Kasumi-1 (cell line): ENCODE data around the gene MCEMP1.

Experiments used
- DNase-seq, 2 experiments: peaks; one replicate each; lab custom pipeline; 2025; lab: John Stamatoyannopoulos, UW

The MCEMP1 gene

GRCh38 chr19:7676854-7677253 is at the start of gene MCEMP1:
MCEMP1 (plus strand) TSS chr19:7677090; CDS start chr19:7677121, 31 bp downstream.
- DNase-seq: peak in 1 of 2 experiments; percentile 51

GRCh38 chr19:7627166-7627565 is 49.7 kb upstream of the MCEMP1 start:
- DNase-seq: no peak

GRCh38 chr19:7628589-7629311 is 48.1 kb upstream of the MCEMP1 start:
- DNase-seq: no peak

GRCh38 chr19:7629347-7630054 is 47.4 kb upstream of the MCEMP1 start, which contains the start of the genes PET100 and XAB2:
PET100 (plus strand) TSS chr19:7629793; CDS start chr19:7629834, 41 bp downstream.
XAB2 (minus strand) TSS chr19:7629545; CDS start chr19:7629527, 18 bp downstream.
- peak; percentile 99 for DNase-seq

GRCh38 chr19:7631577-7631976 is 45.3 kb upstream of the MCEMP1 start:
- DNase-seq: no peak

GRCh38 chr19:7632340-7633203 is 44.3 kb upstream of the MCEMP1 start:
- DNase-seq: no peak

- DNase-seq: no peak
These were observed 43.2 kb upstream of the MCEMP1 start, which contains the start of gene PCP2 for GRCh38 chr19:7633698-7634097. PCP2 (minus strand) TSS chr19:7633719; CDS start chr19:7633457, 262 bp downstream.

GRCh38 chr19:7635670-7636069 is 41.2 kb upstream of the MCEMP1 start:
- DNase-seq: no peak

GRCh38 chr19:7636317-7636690 is 40.6 kb upstream of the MCEMP1 start:
- DNase-seq: no peak

GRCh38 chr19:7636691-7637373 is 40.1 kb upstream of the MCEMP1 start, which contains the start of gene STXBP2:
STXBP2 (plus strand) TSS chr19:7637110; CDS start chr19:7637150, 40 bp downstream.
- DNase-seq: peak; percentile 47 to 60

- DNase-seq: no peak
These were observed 39.3 kb upstream of the MCEMP1 start for GRCh38 chr19:7637374-7638256.

GRCh38 chr19:7638802-7639465 is 38.0 kb upstream of the MCEMP1 start:
- no peak for DNase-seq

GRCh38 chr19:7639863-7640348 is 37.0 kb upstream of the MCEMP1 start:
- no peak for DNase-seq

- DNase-seq: no peak
These were observed 36.1 kb upstream of the MCEMP1 start for GRCh38 chr19:7640803-7641202.

GRCh38 chr19:7641290-7642276 is 35.3 kb upstream of the MCEMP1 start:
- peak in 1 of 2 experiments; percentile 9 for DNase-seq

- DNase-seq: no peak
These were observed 34.4 kb upstream of the MCEMP1 start for GRCh38 chr19:7642295-7643030.

- DNase-seq: no peak
These were observed 33.9 kb upstream of the MCEMP1 start for GRCh38 chr19:7643031-7643415.
